DOHH2 (cell line): ENCODE measurements around the gene RBMS3.

Source experiments
- H3F3A ChIP-seq: fragments of 200-600 bp; sonication (generic), shearing (Covaris generic); 2 replicates; pipeline ENCODE4 v1.6.0; 2016; ENCODE audit warnings: antibody characterized with exemption, mild to moderate bottlenecking; ENCODE audit not compliant: control insufficient read depth, insufficient read depth
- H3K27ac ChIP-seq: fragments of 200-600 bp; sonication (generic); 2 replicates; pipeline ENCODE4 v1.5.1; 2014; ENCODE audit warnings: low read depth, mild to moderate bottlenecking, low read length, moderate library complexity
- H3K27me3 ChIP-seq: fragments of 200-600 bp; sonication (generic); 2 replicates; pipeline ENCODE4 v1.6.1; 2014; ENCODE audit warnings: mild to moderate bottlenecking, low read length, mixed read lengths; ENCODE audit not compliant: control insufficient read depth
- H3K36me3 ChIP-seq: fragments of 200-600 bp; sonication (generic); 2 replicates; pipeline ENCODE4 v1.6.1; 2014; ENCODE audit warnings: mild to moderate bottlenecking, low read length, moderate library complexity, mixed read lengths; ENCODE audit not compliant: control insufficient read depth
- H3K4me1 ChIP-seq: fragments of 200-600 bp; sonication (generic); 2 replicates; pipeline ENCODE4 v1.6.1; 2014; ENCODE audit warnings: mild to moderate bottlenecking, low read length, mixed read lengths; ENCODE audit not compliant: control insufficient read depth
- H3K4me2 ChIP-seq: fragments of 200-600 bp; sonication (generic); 2 replicates; pipeline ENCODE4 v1.6.0; 2014; ENCODE audit warnings: mild to moderate bottlenecking, low read length, moderate library complexity
- H3K4me3 ChIP-seq: fragments of 200-600 bp; sonication (generic); 2 replicates; pipeline ENCODE4 v1.5.1; 2014; ENCODE audit warnings: mild to moderate bottlenecking, low read length, mixed read lengths
- H3K79me2 ChIP-seq: fragments of 200-600 bp; sonication (generic); 2 replicates; pipeline ENCODE4 v1.6.1; 2014; ENCODE audit warnings: mild to moderate bottlenecking, low read length, mixed read lengths; ENCODE audit not compliant: control insufficient read depth
- H3K9me2 ChIP-seq: fragments of 200-600 bp; sonication (generic); replicated peaks from 2 replicates; pipeline ENCODE4 v1.6.1; 2014; ENCODE audit warnings: mild to moderate bottlenecking, low read length, mixed read lengths; ENCODE audit not compliant: control insufficient read depth
- H3K9me3 ChIP-seq: fragments of 200-600 bp; sonication (generic); 2 replicates; pipeline ENCODE4 v1.6.1; 2014; ENCODE audit warnings: antibody characterized with exemption, low read length, mixed read lengths; ENCODE audit not compliant: control insufficient read depth, insufficient read depth
- H4K20me1 ChIP-seq: fragments of 200-600 bp; sonication (generic); 2 replicates; pipeline ENCODE4 v1.6.0; 2014; ENCODE audit warnings: low read depth, mild to moderate bottlenecking, antibody characterized with exemption, low read length, moderate library complexity; ENCODE audit not compliant: control insufficient read depth, insufficient read depth
- CTCF ChIP-seq: fragments of 200-600 bp; sonication (generic); IDR thresholded peaks from one replicate; pipeline ENCODE4 v1.5.1; 2014; ENCODE audit warnings: antibody characterized with exemption, mild to moderate bottlenecking, low read depth, low read length; ENCODE audit not compliant: poor library complexity, severe bottlenecking
- EZH2phosphoT487 ChIP-seq: fragments of 200-600 bp; sonication (generic); IDR thresholded peaks from 2 replicates; pipeline ENCODE4 v1.6.1; 2017; ENCODE audit warnings: borderline replicate concordance, mild to moderate bottlenecking, antibody characterized with exemption, low read length, moderate library complexity, mixed read lengths

RBMS3 gene

GRCh38 chr3:29540544-29540943 lies 259.7 kb downstream of the RBMS3 start:
- no peaks in the 10 kb centered on the region for H3K9me3 ChIP-seq
- H4K20me1 ChIP-seq = no peaks in the 10 kb centered on the region
- no peaks in the 10 kb centered on the region for H3K79me2 ChIP-seq
- no peaks in the 10 kb centered on the region for H3K4me1 ChIP-seq
- H3K36me3 ChIP-seq = no peaks in the 10 kb centered on the region
- no peaks in the 10 kb centered on the region for H3F3A ChIP-seq
- TF ChIP-seq CTCF (no peak), EZH2phosphoT487 (no peak)
- H3K27ac ChIP-seq = no peak overlapping the region
- H3K4me3 ChIP-seq = no peak overlapping the region
- no peaks in the 10 kb centered on the region for H3K9me2 ChIP-seq
- no peak overlapping the region for H3K4me2 ChIP-seq
- H3K27me3 ChIP-seq = no peaks in the 10 kb centered on the region

GRCh38 chr3:29544701-29545363 lies 264.0 kb downstream of the RBMS3 start:
- H3K4me1 ChIP-seq = no peaks in the 10 kb centered on the region
- H3K36me3 ChIP-seq = no peaks in the 10 kb centered on the region
- H3K9me2 ChIP-seq = no peaks in the 10 kb centered on the region
- H3F3A ChIP-seq = no peaks in the 10 kb centered on the region
- H3K4me2 ChIP-seq = no peak overlapping the region
- no peaks in the 10 kb centered on the region for H3K79me2 ChIP-seq
- H3K27me3 ChIP-seq = no peaks in the 10 kb centered on the region
- no peaks in the 10 kb centered on the region for H4K20me1 ChIP-seq
- H3K4me3 ChIP-seq = no peak overlapping the region
- H3K27ac ChIP-seq = no peak overlapping the region
- TF ChIP-seq EZH2phosphoT487 (no peak), CTCF (no peak)
- H3K9me3 ChIP-seq = no peaks in the 10 kb centered on the region

- TF ChIP-seq EZH2phosphoT487 (no peak), CTCF (no peak)
- Histone ChIP-seq H3K9me2 (no peaks in the 10 kb centered on the region), H3K36me3 (no peaks in the 10 kb centered on the region), H3K9me3 (no peaks in the 10 kb centered on the region), H3F3A (no peaks in the 10 kb centered on the region), H3K27me3 (no peaks in the 10 kb centered on the region), H3K4me2 (no peak overlapping the region), H4K20me1 (no peaks in the 10 kb centered on the region), H3K27ac (no peak overlapping the region), H3K79me2 (no peaks in the 10 kb centered on the region), H3K4me1 (no peaks in the 10 kb centered on the region), H3K4me3 (no peak overlapping the region)
These were observed 264.7 kb downstream of the RBMS3 start for GRCh38 chr3:29545615-29546014.
